Small intestine (tissue), 7 donors: Measurements from ENCODE around the gene PON2. TPM values are rescaled to one million over a fixed set of nuclear protein-coding genes. Genes with fewer than 3 reads are reported as not detected.
A peak's percentile ranks its signal among the peaks of the same experiment; 100 is the strongest.

Source experiments
- DNase-seq, 2 donors: peaks; one replicate each; pipeline versions ENCODE4 v3.0.0 to v3.0.0-alpha.2; 2013
- FAIRE-seq: peaks from 2 replicates; lab custom pipeline; 2012; peaks lifted over from hg19 to GRCh38; lab: Jason Lieb, UNC
- H3K27ac ChIP-seq, 3 donors: one replicate each; pipeline ENCODE4 v1.5.1; 2013; ENCODE audit warnings: low read length in 2 of 3, mild to moderate bottlenecking in 2 of 3, control low read depth in 1 of 3, inconsistent platforms in 1 of 3, low read depth in 1 of 3, moderate library complexity in 1 of 3
- H3K27me3 ChIP-seq, 3 donors: one replicate each; pipeline ENCODE4 v1.6.1; 2013; ENCODE audit warnings: low read length in 3 of 3, inconsistent platforms in 1 of 3; ENCODE audit not compliant: control insufficient read depth in 3 of 3, insufficient read depth in 3 of 3
- H3K36me3 ChIP-seq, 3 donors: one replicate each; pipeline ENCODE4 v1.6.1; 2013; ENCODE audit warnings: low read length in 3 of 3, inconsistent platforms in 1 of 3, low read depth in 1 of 3, mild to moderate bottlenecking in 1 of 3, moderate library complexity in 1 of 3; ENCODE audit not compliant: control insufficient read depth in 3 of 3, insufficient read depth in 2 of 3
- H3K4me1 ChIP-seq, 3 donors: one replicate each; pipeline ENCODE4 v1.6.1; 2013; ENCODE audit warnings: low read length in 2 of 3, inconsistent platforms in 1 of 3, low read depth in 1 of 3, mild to moderate bottlenecking in 1 of 3, moderate library complexity in 1 of 3; ENCODE audit not compliant: control insufficient read depth in 3 of 3, insufficient read depth in 2 of 3
- H3K4me3 ChIP-seq, 3 donors: one replicate each; pipeline ENCODE4 v1.5.1; 2013; ENCODE audit warnings: low read length in 3 of 3, control low read depth in 1 of 3, inconsistent platforms in 1 of 3, low read depth in 1 of 3, mild to moderate bottlenecking in 1 of 3, moderate library complexity in 1 of 3
- H3K9me3 ChIP-seq, 2 donors: one replicate each; pipeline ENCODE4 v1.6.1; 2013; ENCODE audit warnings: low read depth in 1 of 2, low read length in 1 of 2; ENCODE audit not compliant: control insufficient read depth in 2 of 2, insufficient read depth in 1 of 2
- WGBS, 3 donors: extraction: QIAGEN DNeasy Blood & Tissue Kit; methylation state at CpG; one replicate each; pipeline ENCODE4 v1.1.7; 2013; 5-methylcytosine and 5-hydroxymethylcytosine counted together
- polyA plus RNA-seq, 4 donors: library from polyadenylated mRNA; stranded (reverse) in 3 of 4; unstranded in 1 of 4; fragments of 200-250 nt in 3 of 4; fragments of 120-200 nt in 1 of 4; gene quantifications; one replicate each; pipeline versions ENCODE4 v1.2.1 to v1.2.3, GENCODE V29; 2013
- donor health status: healthy with polysubstance abuse.
- donor health status: control.
- donor health status: control.
- donor health status: Bipolar disorder and iron deficiency.
- donor health status: healthy.

PON2 gene
- polyA plus RNA-seq, 4 donors: 51.6 to 325 (median 93.7) TPM

- no peaks in the 10 kb centered on the region for H3K9me3 ChIP-seq
- 52 to 68% (median 67%) methylated on average over 4 of the region's 4 CpGs for WGBS, 3 donors
- H3K27ac ChIP-seq: peak overlapping the region in 1 of 3 donors; percentile 16
- no peaks in the 10 kb centered on the region for H3K27me3 ChIP-seq
- H3K36me3 ChIP-seq: peaks cover 0 to 4% (median 0%) of the 10 kb centered on the region in 3 donors
- H3K4me1 ChIP-seq: peaks cover 5 to 53% (median 8%) of the 10 kb centered on the region in 3 donors
- FAIRE-seq (no peak), DNase-seq (peak in 1 of 2 donors; percentile 67)
- H3K4me3 ChIP-seq: no peak overlapping the region
Observed at GRCh38 chr7:95436407-95436806, 1.6 kb upstream of the PON2 start.

DNA sequence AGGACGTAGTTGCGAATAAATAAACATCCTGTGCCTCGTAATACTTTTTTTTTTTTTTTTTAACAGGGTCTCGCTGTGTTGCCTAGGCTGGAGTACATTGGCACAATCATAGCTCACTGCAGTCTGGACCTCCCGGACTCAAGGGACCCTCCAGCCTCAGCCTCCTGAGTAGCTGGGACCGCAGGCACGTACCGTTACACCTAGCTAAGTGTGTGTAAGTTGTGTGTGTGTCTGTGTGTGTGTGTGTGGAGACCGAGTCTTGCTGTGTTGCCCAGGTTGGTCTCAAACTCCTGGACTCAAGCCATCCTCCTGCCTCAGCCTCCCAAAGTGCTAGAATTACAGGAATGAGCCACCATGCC lies 573 bp upstream of the PON2 start:
- no peaks in the 10 kb centered on the region for H3K27me3 ChIP-seq
- H3K9me3 ChIP-seq: no peaks in the 10 kb centered on the region
- DNase-seq (no peak), FAIRE-seq (no peak)
- 50 to 57% (median 52%) methylated on average over 9 of the region's 9 CpGs for WGBS, 3 donors
- H3K4me3 ChIP-seq: peak overlapping the region in 2 of 3 donors; percentile 68 to 80
- H3K4me1 ChIP-seq: peaks cover 5 to 53% (median 7%) of the 10 kb centered on the region in 3 donors
- peak overlapping the region; percentile 84 to 97 (median 95) for H3K27ac ChIP-seq
- H3K36me3 ChIP-seq: peaks cover 0 to 6% (median 0%) of the 10 kb centered on the region in 3 donors

GRCh38 chr7:95433952-95434556 lies 774 bp downstream of the PON2 start:
- DNase-seq (no peak), FAIRE-seq (no peak)
- peak overlapping the region; percentile 84 to 97 (median 95) for H3K27ac ChIP-seq
- H3K27me3 ChIP-seq: no peaks in the 10 kb centered on the region
- peaks cover 0 to 7% (median 2%) of the 10 kb centered on the region in 3 donors for H3K36me3 ChIP-seq
- peak overlapping the region; percentile 68 to 88 (median 80) for H3K4me3 ChIP-seq
- H3K9me3 ChIP-seq: no peaks in the 10 kb centered on the region
- 49 to 59% (median 55%) methylated on average over 6 of the region's 6 CpGs for WGBS, 3 donors
- H3K4me1 ChIP-seq: peaks cover 4 to 50% (median 5%) of the 10 kb centered on the region in 3 donors

GRCh38 chr7:95433129-95433528 lies 1.7 kb downstream of the PON2 start:
- DNase-seq: no peak
- Histone ChIP-seq H3K36me3 (peaks cover 0 to 7% (median 2%) of the 10 kb centered on the region in 3 donors), H3K4me3 (peak overlapping the region in 1 of 3 donors; percentile 68), H3K9me3 (no peaks in the 10 kb centered on the region), H3K27me3 (no peaks in the 10 kb centered on the region), H3K27ac (peak overlapping the region in 1 of 3 donors; percentile 95), H3K4me1 (peaks cover 4 to 43% (median 5%) of the 10 kb centered on the region in 3 donors)
- 90 to 96% (median 93%) methylated on average over 1 of the region's 1 CpG for WGBS, 3 donors
- FAIRE-seq: no peak

DNA sequence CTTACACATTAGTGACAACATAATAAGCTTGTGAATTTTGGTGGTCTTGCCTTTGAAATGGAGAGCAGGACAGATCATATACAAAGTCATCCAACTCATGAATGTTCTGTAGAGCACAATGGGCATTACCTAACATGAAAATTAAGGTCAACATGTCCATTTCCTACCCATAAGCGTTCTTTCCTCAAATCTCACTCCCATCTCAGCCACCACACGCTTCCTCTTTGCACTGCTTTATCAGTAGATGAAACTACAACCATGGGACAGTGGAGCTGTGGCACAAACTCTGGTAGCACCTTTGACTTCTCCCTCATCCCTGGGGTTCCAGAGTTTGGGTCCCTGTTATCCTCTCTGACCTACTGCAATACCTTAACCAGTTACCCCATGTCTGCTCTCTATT lies 2.2 kb downstream of the PON2 start:
- DNase-seq (peak in 1 of 2 donors; percentile 22), FAIRE-seq (no peak)
- Histone ChIP-seq H3K27me3 (no peaks in the 10 kb centered on the region), H3K4me3 (no peak overlapping the region), H3K27ac (peak overlapping the region in 1 of 3 donors; percentile 95), H3K36me3 (peaks cover 0 to 7% (median 2%) of the 10 kb centered on the region in 3 donors), H3K9me3 (no peaks in the 10 kb centered on the region), H3K4me1 (peaks cover 4 to 43% (median 5%) of the 10 kb centered on the region in 3 donors)
- 68 to 86% (median 81%) methylated on average over 2 of the region's 2 CpGs for WGBS, 3 donors

DNA sequence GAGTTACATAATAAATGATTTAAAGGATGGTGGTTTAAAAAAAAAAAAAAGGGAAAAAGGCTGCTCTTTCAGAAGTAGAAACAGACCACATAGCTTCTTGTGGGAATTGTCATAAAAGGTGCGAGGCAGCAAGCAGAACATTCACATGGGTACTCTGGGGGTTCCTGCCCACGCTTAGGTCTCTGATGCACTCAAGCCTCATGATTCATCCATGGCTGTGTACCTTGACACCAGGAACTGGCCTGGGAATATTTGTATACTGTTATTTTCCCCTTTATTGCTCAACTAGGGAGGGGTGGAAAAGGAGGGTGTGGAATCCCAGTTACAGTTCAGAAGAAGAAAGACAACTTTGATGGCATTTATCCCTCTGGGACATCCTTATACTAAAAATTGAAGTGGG lies 4.0 kb downstream of the PON2 start:
- 17 to 58% (median 52%) methylated on average over 2 of the region's 2 CpGs for WGBS, 3 donors
- Histone ChIP-seq H3K4me1 (peaks cover 4 to 43% (median 5%) of the 10 kb centered on the region in 3 donors), H3K27ac (peak overlapping the region in 1 of 3 donors; percentile 81), H3K36me3 (peaks cover 0 to 10% (median 2%) of the 10 kb centered on the region in 3 donors), H3K4me3 (no peak overlapping the region), H3K27me3 (no peaks in the 10 kb centered on the region), H3K9me3 (no peaks in the 10 kb centered on the region)
- peak; percentile 89 to 90 for DNase-seq
- FAIRE-seq: no peak

DNA sequence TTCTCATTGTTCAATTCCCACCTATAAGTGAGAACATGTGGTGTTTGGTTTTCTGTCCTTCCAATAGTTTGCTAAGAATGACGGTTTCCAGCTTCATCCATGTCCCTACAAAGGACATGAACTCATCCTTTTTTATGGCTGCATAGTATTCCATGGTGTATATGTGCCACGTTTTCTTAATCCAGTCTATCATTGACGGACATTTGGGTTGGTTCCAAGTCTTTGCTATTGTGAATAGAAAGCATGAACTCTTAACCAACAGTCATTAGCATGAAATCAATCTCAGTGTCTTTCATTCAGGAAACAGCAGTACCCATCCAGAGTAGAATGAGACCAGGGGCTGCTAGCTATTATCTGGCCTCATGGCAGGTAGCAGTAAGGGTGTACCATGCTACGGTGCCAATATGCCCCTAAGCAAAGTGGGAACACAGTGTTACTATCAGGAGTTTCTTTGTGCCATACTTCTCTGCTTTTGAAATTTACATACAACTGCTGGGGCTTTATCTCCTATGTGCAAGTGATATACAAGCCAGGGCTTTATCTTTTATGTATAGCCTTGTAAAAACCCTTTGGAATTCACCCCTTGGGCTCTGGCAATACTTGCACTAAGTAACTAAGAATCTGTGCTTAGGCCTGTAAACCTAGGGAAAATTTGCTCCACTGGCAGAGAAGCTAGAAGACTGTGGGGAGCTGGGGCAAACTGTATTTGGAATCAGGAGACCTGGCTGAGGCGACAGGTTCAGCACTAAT lies 5.4 kb downstream of the PON2 start:
- peaks cover 4 to 37% (median 5%) of the 10 kb centered on the region in 3 donors for H3K4me1 ChIP-seq
- no peaks in the 10 kb centered on the region for H3K27me3 ChIP-seq
- peak overlapping the region in 1 of 3 donors; percentile 74 for H3K27ac ChIP-seq
- H3K36me3 ChIP-seq: peaks cover 0 to 10% (median 2%) of the 10 kb centered on the region in 3 donors
- DNase-seq (peak; percentile 33 to 58), FAIRE-seq (no peak)
- 69 to 82% (median 75%) methylated on average over 5 of the region's 5 CpGs for WGBS, 3 donors
- H3K4me3 ChIP-seq: no peak overlapping the region
- no peaks in the 10 kb centered on the region for H3K9me3 ChIP-seq

DNA sequence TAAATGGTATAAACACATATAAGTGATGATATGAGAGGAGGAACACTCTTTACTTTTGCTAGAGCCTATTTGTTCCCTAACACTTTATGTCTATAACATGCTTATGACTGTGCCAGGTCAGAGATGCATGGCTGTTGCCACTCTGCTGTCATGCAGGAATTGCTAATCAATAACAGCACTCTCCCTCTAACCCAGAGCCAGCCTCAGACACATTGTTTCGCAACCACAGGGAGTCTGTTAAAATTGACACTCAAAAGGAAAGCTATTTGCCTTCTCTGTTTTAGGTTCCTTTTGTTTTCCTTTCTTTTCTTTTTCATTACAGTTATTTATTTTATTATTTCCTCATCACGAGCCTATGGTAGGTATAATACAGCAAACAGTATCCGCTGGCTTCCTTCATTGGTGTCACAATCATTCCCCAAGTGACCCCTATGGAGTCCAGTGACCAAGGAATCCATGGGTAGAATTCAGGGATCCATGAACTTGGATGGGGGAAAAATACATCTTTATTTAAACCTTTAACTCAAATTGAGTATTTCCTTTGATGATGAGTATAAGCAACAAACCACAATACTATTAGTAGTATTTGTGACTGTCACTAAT lies 6.8 kb downstream of the PON2 start:
- 81 to 89% (median 83%) methylated on average over 3 of the region's 3 CpGs for WGBS, 3 donors
- no peak overlapping the region for H3K4me3 ChIP-seq
- FAIRE-seq: no peak
- no peaks in the 10 kb centered on the region for H3K9me3 ChIP-seq
- H3K4me1 ChIP-seq: peaks cover 2 to 28% (median 4%) of the 10 kb centered on the region in 3 donors
- H3K36me3 ChIP-seq: peaks cover 2 to 11% (median 2%) of the 10 kb centered on the region in 3 donors
- H3K27ac ChIP-seq: no peak overlapping the region
- no peak for DNase-seq
- H3K27me3 ChIP-seq: no peaks in the 10 kb centered on the region
